ENCODE measurements around the gene DKK3. TPM values are rescaled to one million over a fixed set of nuclear protein-coding genes. Genes with fewer than 3 reads are reported as not detected.

DKK3 gene
- total RNA-seq, 4 donors from 2014 or later: 8.7 to 34.1 (median 20.4) TPM

- TF ChIP-seq, protein P1, sequence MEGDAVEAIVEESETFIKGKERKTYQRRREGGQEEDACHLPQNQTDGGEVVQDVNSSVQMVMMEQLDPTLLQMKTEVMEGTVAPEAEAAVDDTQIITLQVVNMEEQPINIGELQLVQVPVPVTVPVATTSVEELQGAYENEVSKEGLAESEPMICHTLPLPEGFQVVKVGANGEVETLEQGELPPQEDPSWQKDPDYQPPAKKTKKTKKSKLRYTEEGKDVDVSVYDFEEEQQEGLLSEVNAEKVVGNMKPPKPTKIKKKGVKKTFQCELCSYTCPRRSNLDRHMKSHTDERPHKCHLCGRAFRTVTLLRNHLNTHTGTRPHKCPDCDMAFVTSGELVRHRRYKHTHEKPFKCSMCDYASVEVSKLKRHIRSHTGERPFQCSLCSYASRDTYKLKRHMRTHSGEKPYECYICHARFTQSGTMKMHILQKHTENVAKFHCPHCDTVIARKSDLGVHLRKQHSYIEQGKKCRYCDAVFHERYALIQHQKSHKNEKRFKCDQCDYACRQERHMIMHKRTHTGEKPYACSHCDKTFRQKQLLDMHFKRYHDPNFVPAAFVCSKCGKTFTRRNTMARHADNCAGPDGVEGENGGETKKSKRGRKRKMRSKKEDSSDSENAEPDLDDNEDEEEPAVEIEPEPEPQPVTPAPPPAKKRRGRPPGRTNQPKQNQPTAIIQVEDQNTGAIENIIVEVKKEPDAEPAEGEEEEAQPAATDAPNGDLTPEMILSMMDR (IDR thresholded peaks at IDR 0.05; ENCODE audit: low read depth): no peak
These were observed 34.6 kb downstream of the DKK3 start for GRCh38 chr11:11973866-11974265.

DNA sequence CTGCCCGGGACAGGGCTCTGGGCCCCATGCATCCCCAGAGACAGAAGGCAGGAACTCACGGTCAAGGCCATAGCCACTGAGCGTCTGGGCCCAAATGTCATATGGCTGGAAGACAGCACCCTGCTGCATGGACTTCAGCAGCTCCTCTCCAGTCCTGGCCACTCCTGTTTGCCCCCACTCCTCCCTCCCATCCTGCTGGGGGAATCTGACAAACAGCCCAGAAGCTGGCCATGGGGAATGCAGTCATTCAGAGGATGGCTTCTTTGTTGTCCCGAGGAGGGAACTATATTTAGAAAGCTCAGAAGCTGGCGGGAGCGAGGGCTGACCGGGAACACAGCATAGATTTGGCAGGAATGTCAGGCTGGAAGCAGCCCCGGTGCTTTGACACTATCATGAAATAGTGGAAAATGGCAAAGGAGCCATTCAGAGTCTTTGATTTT is 35.0 kb downstream of the DKK3 start:
- TF ChIP-seq, protein P1 (IDR thresholded peaks at IDR 0.05; ENCODE audit: low read depth): no peak

- TF ChIP-seq, protein P1 (IDR thresholded peaks at IDR 0.05; ENCODE audit: low read depth): no peak
These were observed 35.6 kb downstream of the DKK3 start for GRCh38 chr11:11972730-11973341.

- TF ChIP-seq, protein P1 (IDR thresholded peaks at IDR 0.05; ENCODE audit: low read depth): no peak
These were observed 36.4 kb downstream of the DKK3 start for GRCh38 chr11:11971906-11972547.

DNA sequence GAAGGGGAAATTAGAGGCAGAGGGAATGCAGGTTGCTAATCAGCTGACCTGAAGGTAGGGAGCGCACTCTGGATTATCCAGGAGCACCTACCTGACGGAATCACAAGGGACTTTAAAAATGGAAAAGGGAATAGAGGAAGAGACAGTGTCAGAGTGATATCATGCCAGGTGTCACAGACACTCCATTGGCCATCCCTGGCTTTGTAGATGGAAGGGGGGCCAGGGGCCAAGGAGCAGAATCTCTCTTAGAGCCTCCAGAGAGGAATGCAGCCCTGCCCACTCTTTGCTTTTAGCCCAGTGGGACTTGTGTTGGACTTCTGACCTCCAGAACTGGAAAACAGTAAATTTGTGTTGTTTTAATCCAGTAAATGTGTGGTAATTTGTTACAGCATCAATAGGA is 37.9 kb downstream of the DKK3 start:
- TF ChIP-seq, protein P1 (IDR thresholded peaks at IDR 0.05; ENCODE audit: low read depth): no peak

DNA sequence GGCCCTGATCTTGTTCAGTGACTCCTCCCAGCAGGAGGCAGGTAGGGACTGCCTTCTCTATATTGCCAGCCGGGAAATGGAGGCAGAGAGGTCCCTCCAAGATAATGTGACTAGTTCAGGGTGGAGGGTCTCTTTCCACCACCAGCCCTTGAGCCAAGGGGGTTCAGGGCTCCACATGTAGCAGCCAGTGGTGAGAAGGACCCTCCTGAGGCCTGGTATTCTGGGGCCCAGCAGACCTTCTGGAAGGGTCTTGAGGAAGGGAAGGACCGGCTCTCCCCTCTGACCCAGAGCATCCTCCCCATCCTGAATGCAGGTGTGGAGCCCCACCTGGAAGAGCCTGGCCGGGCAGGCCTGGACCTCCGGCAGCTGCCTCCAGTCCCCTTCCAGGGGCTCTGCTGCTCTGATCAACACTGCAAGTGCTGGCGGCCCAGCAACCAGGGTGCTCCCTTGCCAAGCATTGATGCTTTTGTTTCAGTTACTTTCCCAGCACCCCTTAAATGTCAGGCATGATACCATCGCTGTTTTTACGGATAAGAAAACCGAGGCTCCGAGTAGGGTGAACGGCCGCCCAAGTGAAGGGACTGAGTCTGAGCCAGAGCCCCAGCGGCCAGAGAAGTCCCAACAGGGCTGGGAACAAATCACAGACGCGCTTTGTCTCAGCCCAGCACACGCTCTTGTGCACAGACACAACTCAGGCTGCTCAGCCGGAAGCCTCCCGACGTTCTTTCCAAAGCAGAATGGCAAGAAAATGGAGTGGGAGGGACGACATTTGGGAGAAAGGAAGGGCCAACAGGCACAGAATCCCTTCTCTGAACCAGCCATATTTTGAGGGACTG is 38.8 kb downstream of the DKK3 start:
- TF ChIP-seq, protein P1 (IDR thresholded peaks at IDR 0.05; ENCODE audit: low read depth): no peak

Data from subcutaneous adipose tissue (tissue), 4 donors.